Lower lobe of right lung (tissue), 2 donors: ENCODE measurements around the gene MYOD1. TPM values are rescaled to one million over a fixed set of nuclear protein-coding genes. Genes with fewer than 3 reads are reported as not detected.

Experiments
- ATAC-seq, 2 donors: fragments of 200-7000 bp; cut with Tn5 transposase; one replicate each; pipeline ENCODE4 v1.9.1; 2020 to 2022; ENCODE audit warnings: mild to moderate bottlenecking in 2 of 2, moderate library complexity in 2 of 2
- DNase-seq: peaks from one replicate; pipeline ENCODE4 v3.0.0-alpha.2; 2020
- H3K27ac ChIP-seq: fragments of 200-600 bp; one replicate; pipeline ENCODE4 v1.8.0; 2022
- H3K27me3 ChIP-seq: fragments of 200-600 bp; one replicate; pipeline ENCODE4 v1.8.0; 2022; ENCODE audit warnings: low read depth
- H3K36me3 ChIP-seq: fragments of 200-600 bp; one replicate; pipeline ENCODE4 v1.8.0; 2022; ENCODE audit warnings: mild to moderate bottlenecking
- H3K4me1 ChIP-seq: fragments of 200-600 bp; one replicate; pipeline ENCODE4 v1.8.0; 2022
- H3K4me3 ChIP-seq: fragments of 200-600 bp; one replicate; pipeline ENCODE4 v1.8.0; 2022; ENCODE audit warnings: mild to moderate bottlenecking
- H3K9me3 ChIP-seq: fragments of 200-600 bp; one replicate; pipeline ENCODE4 v1.8.0; 2022
- CTCF ChIP-seq: fragments of 200-600 bp; IDR thresholded peaks from one replicate; pipeline ENCODE4 v1.8.0; 2022; ENCODE audit warnings: antibody characterized with exemption, mild to moderate bottlenecking
- intact Hi-C: fragments of 100-400 bp; cut with DNase I; formaldehyde crosslinking; loops from one replicate; pipeline ENCODE4 v1.11.0; 2022
- total RNA-seq: library from RNA; stranded (reverse); fragmentation: NEBNext Ultra II Directional; extraction: Animal tissue kit (Norgen Biotek cat#: 25700); gene quantifications from one replicate; pipeline ENCODE4 v1.2.1, GENCODE V29; 2021
- donor health status: DM: no; HTN: yes; CAD: no; lungs with severe emphysema.

The MYOD1 gene
- total RNA-seq, 1 donor from 2014 or later = not detected

- Histone ChIP-seq H3K27ac (no peak overlapping the region), H3K4me3 (no peak overlapping the region), H3K9me3 (no peaks in the 10 kb centered on the region), H3K4me1 (no peaks in the 10 kb centered on the region), H3K36me3 (no peaks in the 10 kb centered on the region), H3K27me3 (peaks cover 16% of the 10 kb centered on the region)
- intact Hi-C loops = no loop called here
- no peak for ATAC-seq
- DNase-seq = no peak
- no peak for TF ChIP-seq CTCF
Observed at GRCh38 chr11:17707830-17708229, 11.5 kb upstream of the MYOD1 start.

- Histone ChIP-seq H3K27ac (no peak overlapping the region), H3K9me3 (no peaks in the 10 kb centered on the region), H3K27me3 (peaks cover 31% of the 10 kb centered on the region), H3K36me3 (no peaks in the 10 kb centered on the region), H3K4me3 (no peak overlapping the region), H3K4me1 (no peaks in the 10 kb centered on the region)
- intact Hi-C loops = no loop called here
- ATAC-seq (no peak), DNase-seq (no peak)
- no peak for TF ChIP-seq CTCF
Observed at GRCh38 chr11:17711836-17712235, 7.5 kb upstream of the MYOD1 start.

GRCh38 chr11:17713851-17714250, 5.5 kb upstream of the MYOD1 start:
- Histone ChIP-seq H3K27me3 (peaks cover 48% of the 10 kb centered on the region), H3K36me3 (no peaks in the 10 kb centered on the region), H3K4me3 (no peak overlapping the region), H3K4me1 (no peaks in the 10 kb centered on the region), H3K27ac (no peak overlapping the region), H3K9me3 (no peaks in the 10 kb centered on the region)
- ATAC-seq = no peak
- TF ChIP-seq CTCF = no peak
- intact Hi-C loops = no loop called here
- DNase-seq = no peak

- DNase-seq (no peak), ATAC-seq (peak in 1 of 2 donors; percentile 29)
- Histone ChIP-seq H3K27me3 (peaks cover 53% of the 10 kb centered on the region), H3K9me3 (no peaks in the 10 kb centered on the region), H3K4me3 (no peak overlapping the region), H3K27ac (no peak overlapping the region), H3K4me1 (no peaks in the 10 kb centered on the region), H3K36me3 (no peaks in the 10 kb centered on the region)
- no peak for TF ChIP-seq CTCF
- intact Hi-C loops = no loop called here
Observed at GRCh38 chr11:17714356-17714854, 5.0 kb upstream of the MYOD1 start.

- H3K4me3 ChIP-seq = no peak overlapping the region
- no peaks in the 10 kb centered on the region for H3K4me1 ChIP-seq
- peaks cover 57% of the 10 kb centered on the region for H3K27me3 ChIP-seq
- ATAC-seq (no peak), DNase-seq (no peak)
- H3K27ac ChIP-seq = no peak overlapping the region
- intact Hi-C loops = no loop called here
- no peak for TF ChIP-seq CTCF
- H3K9me3 ChIP-seq = no peaks in the 10 kb centered on the region
- no peaks in the 10 kb centered on the region for H3K36me3 ChIP-seq
Observed at GRCh38 chr11:17714870-17715269, 4.5 kb upstream of the MYOD1 start.

- Histone ChIP-seq H3K4me1 (no peaks in the 10 kb centered on the region), H3K36me3 (no peaks in the 10 kb centered on the region), H3K9me3 (no peaks in the 10 kb centered on the region), H3K27ac (no peak overlapping the region), H3K4me3 (no peak overlapping the region), H3K27me3 (peaks cover 67% of the 10 kb centered on the region)
- ATAC-seq (no peak), DNase-seq (no peak)
- no peak for TF ChIP-seq CTCF
- intact Hi-C loops = no loop called here
Observed at GRCh38 chr11:17716807-17717206, 2.6 kb upstream of the MYOD1 start.
